Measurements from ENCODE around the gene YIPF2.
"Not testable (repeated sequence)": the region's sequence is repeated elsewhere in the genome, so short reads cannot be mapped to it uniquely, and the experiment has no call there.

YIPF2 gene

DNA sequence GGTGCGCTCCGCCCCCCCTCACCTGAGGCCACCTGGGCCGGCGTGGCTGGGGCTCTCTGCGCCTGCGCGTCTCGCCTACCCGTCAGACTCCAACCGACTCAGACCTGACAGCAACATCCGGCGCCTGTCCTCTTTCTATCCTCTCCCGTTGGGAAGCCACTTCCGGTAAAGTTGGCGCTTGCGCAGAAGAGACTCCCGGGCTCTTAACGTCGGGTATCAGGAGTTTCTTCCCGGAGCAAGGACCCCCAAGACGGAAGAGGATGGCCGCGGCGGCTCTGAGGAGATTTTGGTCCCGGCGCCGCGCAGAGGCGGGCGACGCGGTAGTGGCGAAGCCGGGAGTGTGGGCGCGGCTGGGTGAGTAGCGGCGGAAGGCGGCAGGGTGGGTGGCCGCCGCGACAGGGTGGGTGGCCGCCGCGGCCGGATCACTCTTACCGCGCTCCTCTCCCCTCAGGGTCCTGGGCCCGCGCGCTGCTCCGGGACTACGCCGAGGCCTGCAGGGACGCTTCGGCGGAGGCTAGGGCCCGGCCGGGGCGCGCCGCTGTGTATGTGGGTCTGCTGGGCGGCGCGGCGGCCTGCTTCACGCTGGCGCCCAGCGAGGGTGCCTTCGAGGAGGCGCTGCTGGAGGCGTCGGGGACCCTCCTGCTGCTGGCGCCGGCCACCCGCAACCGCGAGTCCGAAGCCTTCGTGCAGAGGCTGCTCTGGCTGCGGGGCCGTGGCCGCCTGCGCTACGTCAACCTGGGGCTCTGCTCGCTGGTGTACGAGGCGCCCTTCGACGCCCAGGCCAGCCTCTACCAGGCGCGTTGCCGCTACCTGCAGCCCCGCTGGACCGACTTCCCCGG, at the start of gene YIPF2, which contains the start of gene TIMM29:
YIPF2 (minus strand) TSS at position 77 of the 839 bp plus-strand sequence. CDS start 229 bp downstream, outside the sequence.
TIMM29 (plus strand) TSS at position 249 of the 839 bp plus-strand sequence; CDS start at position 261, 12 bp downstream.
- DNase-seq (ENCODE audit: low spot score): peak; percentile 97

DNA sequence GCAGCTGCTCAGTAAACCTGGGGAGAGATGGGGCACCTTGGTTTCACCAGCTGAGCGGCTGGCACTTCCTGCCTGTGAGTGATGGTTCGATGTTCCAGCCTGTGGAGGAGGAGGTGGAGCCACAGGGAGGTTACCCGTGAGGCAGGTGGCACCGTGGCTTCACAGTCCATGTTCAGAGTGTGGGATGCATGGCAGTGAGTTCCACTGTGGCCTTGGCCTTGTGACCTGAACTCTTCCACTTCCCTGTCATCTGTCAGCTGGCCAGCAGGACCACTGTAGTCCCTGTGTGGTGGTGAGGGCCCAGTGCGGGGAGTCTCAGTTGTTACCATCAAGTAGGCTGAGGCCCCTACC, 49.3 kb upstream of the YIPF2 start:
- no peak for DNase-seq (ENCODE audit: low spot score)

DNA sequence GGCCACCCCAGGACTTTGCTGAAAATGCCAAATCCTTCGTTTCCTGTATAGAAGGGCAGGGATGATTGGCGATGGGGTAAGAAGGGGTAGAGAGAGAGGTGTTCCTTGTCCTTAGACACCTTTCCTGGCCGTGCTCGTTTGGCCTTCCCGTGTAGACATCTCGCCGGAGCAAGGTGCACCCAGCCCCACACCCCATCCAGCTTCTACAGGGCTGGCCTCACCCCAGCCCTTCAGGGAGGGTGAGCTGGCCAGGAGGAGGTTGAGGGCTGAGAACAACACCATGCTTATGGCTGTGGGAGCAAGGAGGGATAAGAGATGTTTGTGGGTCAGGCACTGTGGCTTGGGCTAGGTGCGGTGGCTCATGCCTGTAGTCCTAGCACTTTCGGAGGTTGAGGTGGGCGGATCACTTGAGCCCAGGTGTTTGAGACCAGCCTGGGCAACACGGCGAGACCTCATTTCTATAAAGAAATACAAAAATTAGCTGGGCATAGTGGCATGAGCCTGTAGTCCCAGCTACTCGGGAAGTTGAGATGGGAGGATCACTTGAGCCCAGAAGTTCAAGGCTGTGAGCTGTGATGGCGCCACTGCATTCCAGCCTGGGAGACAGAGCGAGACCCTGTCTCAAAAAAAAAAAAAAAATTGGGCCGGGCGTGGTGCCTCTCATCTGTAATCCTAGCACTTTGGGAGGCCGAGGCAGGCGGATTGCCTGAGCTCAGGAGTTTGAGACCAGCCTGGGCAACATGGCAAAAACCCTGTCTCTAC, 47.9 kb upstream of the YIPF2 start:
- DNase-seq (ENCODE audit: low spot score): no peak

DNA sequence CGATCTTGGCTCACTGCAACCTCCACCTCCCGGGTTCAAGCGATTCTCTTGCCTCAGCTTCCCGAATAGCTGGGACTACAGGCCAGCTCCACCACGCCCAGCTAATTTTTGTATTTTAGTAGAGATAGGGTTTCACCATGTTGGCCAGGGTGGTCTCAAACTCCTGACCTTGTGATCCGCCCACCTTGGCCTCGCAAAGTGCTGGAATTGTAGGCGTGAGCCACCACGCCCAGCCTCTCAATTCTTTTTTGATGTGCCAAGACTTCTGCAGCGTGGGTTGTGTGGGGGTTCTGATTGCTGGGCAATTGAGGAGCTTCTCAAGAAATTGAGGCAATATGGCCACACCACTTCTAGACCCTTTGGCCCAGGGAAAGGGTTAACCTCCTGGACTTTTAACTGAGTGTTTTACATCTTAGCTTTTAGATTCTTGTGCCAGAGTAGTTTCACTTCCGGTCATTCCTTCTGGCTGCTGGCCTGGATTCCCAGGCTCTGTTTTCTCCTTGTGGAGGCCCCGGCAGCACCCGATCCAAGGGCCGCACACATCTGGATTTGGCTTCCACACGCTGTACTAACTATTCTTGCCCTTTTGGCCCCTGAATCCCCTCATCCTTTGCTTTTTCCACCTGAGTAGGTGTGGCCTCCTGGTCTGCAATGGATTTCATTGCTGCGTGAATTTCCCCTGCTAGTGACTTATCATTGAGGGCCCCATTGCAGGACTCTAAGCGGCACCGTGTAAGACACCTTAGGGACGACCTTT, 47.1 kb upstream of the YIPF2 start:
- DNase-seq (ENCODE audit: low spot score): no peak

DNA sequence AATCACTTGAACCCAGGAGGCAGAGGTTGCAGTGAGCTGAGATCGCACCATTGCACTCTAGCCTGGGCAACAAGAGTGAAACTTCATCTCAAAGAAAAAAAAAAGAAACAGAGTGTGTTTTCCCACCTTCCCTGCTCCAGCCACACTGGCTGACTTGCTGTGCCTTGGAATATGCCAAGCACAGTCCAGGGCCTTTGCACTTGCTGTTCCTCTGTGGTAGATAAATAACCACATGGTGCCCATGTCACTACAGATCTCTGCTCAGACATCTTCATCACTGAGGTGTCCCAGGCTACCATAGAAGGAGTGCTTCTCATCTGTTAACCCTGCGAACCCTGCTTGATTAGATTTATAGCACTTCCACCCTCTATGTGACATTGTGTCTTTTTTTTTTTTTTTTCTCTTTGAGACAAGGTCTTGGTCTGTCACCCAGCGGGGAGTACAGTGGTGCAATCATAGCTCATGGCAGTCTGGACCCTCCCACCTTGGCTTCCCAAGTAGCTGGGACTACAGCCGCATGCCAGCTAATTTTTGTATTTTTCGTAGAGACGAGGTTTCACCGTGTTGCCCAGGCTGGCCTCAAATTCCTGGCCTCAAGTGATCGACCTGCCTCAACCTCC, 42.8 kb upstream of the YIPF2 start:
- DNase-seq (ENCODE audit: low spot score): no peak

DNA sequence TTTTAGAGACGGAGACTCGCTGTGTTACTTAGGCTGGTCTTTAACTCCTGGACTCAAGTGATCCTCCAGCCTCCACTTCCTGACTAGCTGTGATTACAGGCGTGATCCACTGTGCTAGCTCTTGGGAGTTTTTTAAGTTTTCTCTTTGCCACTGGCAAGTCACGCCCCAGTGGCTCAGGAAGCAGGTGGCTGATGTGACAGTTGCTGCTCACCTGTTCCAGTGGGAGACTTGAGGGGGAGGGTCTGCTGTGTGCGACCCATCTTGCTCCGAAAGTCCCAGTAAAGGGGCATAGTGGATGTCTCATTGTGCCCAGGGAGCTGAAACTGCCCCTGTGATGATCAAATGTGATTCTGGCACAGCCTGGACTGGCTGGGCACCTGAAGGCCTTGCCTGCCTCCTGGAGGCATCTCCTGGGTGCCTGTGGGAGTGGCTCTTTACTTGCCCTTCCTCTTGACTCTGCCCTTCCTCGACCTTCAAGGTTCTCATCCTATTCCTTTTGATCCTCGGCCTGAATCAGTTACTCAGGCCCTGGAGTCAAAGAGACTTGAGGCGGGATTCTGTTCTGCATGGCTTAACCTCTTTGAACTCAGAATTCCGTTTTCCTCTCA, 40.2 kb upstream of the YIPF2 start:
- DNase-seq (ENCODE audit: low spot score): no peak

DNA sequence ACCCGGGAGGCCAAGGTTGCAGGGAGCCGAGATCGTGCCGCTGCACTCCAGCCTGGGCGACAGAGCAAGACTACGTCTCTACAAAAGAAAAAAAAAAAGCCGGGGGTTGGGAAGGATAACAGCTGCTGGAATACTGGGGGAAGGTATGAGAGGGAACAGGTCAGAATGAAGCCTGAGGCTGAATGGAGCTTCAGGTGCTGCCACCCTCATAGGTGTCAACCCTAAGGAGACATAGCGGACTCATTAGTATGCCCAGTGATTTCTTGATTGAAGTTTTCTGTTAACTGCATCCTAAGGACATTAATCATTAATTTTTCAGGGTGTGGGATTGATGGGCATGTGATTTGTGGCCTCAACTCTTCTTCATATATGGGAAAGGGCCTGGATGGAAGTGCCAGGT, 38.4 kb upstream of the YIPF2 start:
- DNase-seq (ENCODE audit: low spot score): no peak

DNA sequence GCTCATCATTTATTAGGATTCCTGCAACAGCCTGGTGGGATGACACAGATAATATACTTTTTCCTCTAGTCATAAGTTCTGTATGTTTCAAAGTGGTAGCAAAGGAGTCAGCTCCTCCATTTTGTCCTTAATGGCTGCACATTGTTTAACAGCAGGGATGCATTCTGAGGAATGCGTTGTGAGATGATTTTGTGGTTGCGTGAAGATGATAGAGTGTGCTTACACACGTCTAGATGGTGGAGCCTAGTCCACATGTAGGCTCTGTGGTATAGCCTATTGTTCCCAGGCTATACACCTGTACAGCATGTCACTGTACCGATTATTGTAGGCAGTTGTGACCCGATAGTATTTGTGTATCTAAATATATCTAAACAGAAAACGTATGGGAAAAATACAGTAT, 37.0 kb upstream of the YIPF2 start:
- DNase-seq (ENCODE audit: low spot score): no peak

DNA sequence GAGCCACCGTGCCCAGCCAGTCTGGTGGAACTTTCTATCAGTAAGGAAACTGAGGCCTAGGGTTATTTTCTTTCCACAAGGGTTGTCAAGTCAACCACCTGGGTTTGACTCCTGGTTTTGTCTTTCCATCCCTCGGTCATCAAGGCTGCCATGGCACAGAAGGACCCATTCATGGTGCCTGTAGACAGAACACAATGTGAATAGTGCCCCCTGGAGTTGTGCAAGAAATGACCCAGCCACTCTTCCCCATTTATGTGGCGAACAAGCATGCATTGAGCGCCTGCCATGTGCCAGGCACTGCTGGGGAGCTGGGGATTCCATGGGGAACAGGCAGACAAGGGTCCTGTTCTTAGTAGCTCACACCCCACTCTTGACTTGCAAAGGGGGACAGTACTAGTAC, 36.5 kb upstream of the YIPF2 start:
- DNase-seq (ENCODE audit: low spot score): no peak

DNA sequence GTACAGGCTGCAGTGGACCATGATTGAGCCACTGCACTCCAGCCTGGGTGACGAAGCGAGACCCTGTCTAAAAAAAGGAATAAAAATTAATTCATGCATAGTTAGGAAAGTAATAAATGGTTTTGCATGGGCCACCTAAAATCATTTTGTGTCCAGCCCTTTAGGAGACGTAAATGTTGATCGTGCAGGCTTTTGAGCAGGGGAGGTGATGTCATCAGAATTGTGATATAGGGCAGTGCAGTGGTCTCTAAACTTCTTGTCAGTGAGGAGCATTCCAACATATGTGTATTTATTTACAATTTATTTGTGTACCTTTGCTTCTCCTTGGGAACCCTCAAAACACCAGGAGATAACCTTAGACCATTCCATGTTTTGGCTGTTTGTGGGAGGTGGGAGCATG, 35.4 kb upstream of the YIPF2 start:
- no peak for DNase-seq (ENCODE audit: low spot score)

DNA sequence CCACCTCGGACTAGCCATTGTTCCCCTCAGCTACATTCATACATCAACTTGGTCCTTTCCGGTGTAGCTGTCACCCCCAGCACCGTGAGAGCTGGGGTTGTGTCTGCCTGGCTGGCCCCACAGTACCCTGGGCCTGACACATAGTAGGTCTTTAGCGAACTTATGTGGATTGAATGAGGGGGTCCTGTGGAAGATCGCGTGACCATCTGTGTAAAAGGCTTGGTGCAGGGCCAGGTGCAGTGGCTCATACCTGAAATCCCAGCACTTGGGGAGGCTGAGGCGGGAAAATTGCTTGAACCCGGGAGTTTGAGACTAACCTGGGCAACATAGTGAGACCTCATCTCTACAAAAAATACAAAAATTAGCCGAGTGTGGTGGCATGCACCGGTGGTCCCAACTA, 34.4 kb upstream of the YIPF2 start:
- DNase-seq (ENCODE audit: low spot score): no peak

DNA sequence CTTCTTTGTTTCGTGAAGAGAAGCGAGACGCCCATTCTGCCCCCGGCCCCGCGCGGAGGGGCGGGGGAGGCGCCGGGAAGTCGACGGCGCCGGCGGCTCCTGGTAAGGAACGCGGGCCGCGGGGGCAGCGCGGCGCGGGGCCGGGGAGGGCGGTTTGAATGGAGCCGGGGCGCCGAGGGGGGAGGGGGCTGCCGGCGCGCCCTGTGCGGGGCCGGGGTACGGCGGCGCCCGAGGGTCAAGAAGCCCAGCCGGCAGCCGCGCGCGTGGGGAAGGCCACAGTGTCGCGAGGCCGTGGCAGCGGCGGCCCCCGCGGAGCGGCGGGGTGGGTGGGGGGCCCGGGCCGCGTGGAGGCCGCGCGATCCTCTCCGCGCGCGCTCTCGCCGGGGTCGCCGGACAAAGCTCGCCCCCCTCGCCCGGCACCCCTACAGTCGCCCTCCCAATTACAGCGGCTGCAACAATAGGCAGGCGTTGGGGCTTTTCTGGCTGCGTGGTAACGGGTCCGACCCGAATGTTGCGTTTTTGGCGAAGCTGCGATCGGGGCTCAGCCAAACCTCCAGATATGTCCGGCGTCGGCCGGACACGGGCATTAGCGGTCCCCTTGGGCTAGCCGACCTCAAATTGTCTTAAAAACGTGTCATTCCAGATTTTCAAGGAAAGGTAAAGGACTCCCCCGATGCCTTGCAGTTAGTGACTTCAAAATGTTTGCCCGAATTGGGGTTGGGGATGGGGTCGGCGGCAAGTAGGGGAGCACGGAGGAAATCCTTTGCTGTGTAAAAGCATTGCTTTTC, 32.8 kb upstream of the YIPF2 start:
- DNase-seq (ENCODE audit: low spot score): no peak

DNA sequence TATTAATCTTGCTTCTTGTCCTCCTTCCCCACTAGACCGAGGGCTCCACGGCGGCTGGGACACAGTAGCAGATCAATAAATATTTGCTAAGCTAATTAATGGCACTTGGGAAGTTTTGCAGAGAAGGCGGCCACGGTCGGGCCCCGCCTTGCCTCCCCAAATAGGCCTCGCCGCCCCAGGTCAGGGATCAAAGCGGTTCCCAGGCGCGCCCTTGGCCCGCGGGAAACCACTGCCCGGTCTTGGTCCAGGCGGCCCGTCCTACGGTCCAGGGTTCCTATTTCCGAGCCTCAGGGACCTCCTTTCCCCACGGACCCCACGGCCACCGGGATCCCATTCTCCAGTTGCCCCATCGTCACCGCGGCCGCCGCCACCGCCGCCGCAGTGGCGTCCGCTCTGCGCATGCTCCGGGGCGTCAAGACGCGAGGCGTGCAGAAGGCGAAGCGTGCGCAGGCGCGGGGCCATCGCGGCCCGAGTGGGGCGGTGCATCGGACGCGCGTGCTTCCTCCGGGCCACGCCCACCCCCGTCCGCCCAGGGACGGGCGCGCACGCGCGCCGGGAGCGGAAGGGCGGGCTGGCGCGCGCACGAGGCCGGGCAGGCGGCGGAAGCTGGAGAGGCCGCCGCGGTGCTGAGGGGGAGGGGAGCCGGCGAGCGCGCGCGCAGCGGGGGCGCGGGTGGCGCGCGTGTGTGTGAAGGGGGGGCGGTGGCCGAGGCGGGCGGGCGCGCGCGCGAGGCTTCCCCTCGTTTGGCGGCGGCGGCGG, 32.1 kb upstream of the YIPF2 start, which contains the start of gene SMARCA4:
SMARCA4 (plus strand) TSS at position 717 of the 759 bp plus-strand sequence. CDS start 23,122 bp downstream, outside the sequence.
- peak; percentile 99 for DNase-seq (ENCODE audit: low spot score)

DNA sequence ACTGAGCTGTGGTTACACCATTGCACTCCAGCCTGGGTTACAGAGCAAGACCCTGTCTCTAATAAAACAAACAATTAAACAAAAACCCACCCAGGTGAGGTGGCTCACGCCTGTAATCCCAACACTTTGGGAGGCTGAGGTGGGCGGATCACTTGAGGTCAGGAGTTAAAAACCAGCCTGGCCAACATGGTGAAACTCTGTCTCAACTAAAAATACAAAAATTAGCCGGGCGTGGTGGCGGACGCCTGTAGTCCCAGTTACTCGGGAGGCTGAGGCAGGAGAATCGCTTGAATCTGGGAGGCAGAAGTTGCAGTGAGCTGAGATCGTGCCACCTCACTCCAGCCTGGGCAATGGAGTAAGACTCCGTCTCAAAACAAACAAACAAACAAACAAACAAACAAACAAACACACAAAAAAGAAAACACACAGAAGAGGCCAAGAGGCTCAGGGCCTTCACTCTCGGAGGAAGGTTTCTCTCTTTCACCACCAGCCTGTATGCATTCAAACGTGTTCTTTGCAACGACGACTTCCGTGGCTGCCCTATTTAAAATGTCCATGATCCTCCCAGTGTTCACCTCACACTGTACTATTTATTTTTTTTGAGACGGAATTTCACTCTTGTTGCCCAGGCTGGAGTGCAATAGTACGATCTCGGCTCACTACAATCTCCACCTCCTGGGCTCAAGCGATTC, 31.0 kb upstream of the YIPF2 start:
- not testable (repeated sequence) for DNase-seq (ENCODE audit: low spot score)

DNA sequence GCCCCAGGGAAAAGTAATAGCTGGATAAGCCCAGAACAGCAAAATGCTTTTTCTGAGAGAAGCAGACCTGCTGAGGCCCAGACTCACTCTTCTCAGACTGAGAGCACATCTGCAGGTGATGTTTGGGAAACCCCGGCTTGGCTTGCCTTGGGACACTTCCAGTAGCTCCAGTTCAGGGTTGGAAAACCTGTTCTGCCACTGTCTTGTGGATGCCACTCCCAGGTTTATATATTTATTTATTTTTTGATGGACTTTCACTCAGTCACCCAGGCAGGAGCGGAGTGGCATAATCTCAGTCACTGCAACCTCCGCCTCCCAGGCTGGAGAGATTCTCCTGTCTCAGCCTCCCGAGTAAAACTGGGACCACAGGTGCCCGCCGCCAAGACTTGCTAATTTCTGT, 24.4 kb upstream of the YIPF2 start:
- DNase-seq (ENCODE audit: low spot score): no peak

DNA sequence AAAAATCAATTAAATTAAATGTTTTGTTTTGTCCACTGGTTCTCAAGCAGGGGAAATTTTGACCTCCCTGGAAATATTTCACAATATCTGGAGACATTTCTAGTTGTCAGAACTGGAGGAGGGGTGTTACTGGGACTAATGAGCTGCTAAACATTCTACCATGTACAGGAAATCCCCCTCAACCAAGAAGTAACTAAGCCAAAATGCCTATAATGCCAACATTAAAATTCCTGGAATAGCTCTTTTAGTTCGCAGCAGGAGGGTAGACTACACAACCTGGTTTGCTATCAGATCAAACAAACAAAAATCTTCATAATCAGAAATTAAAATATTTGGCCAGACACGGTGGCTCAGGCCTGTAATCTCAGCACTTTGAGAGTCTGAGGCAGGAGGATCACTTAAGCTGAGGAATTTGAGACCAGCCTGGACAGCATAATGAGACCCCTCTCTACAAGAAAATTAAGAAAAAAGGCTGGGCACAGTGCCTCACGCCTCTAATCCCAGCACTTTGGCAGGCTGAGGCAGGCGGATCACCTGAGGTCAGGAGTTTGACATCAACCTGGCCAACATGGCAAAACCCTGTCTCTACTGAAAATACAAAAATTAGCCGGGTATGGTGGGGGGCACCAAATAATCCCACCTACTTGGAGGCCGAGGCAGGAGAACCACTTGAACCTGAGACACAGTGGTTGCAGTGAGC, 18.7 kb upstream of the YIPF2 start:
- no peak for DNase-seq (ENCODE audit: low spot score)

DNA sequence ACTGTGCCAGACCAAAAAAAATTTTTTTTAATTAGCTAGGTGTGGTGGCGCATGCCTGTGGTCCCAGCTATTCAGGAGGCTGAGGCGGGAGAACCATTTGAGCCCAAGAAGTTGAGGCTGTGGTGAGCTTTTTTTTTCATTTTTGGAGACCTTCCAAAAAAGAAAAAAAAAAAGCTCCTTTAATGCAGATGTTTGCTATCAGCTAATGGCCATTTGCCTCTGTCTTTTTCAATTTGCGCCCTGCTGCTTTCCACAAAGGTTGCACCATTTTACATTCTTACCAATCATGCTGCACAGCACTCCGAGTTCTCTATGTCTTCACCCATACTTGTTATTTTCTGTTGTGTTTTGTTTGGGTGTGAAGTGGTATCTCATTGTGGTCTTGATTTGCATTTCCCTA, 16.8 kb upstream of the YIPF2 start:
- DNase-seq (ENCODE audit: low spot score): no peak

DNA sequence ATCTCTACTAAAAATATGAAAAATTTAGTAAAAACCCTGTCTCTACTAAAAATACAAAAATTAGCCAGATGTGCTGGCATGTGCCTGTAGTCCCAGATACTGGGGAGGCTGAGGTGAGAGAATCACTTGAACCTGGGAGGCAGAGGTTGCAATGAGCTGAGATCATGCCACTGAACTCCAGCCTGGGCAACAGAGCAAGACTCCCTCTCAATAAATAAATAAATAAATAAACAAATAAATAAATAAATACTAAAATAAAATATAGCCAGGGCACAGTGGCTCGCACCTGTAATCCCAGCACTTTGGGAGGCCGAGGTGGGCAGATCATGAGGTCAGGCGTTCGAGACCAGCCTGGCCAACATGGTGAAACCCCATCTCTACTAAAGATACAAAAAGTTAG, 15.0 kb upstream of the YIPF2 start:
- not testable (repeated sequence) for DNase-seq (ENCODE audit: low spot score)

DNA sequence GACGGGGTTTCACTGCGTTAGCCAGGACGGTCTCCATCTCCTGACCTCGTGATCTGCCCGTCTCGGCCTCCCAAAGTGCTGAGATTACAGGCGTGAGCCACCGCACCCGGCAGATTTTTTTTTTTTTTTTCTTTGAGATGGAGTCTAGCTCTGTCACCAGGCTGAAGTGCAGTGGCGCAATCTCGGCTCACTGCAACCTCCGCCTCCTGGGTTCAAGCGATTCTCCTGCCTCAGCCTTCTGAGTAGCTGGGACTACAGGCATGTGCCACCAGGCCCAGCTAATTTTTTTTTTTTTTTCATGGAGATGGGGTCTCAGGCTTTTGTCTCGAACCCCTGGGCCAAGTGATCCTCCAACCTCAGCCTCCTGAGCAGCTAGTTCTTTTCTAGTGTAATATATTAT, 13.2 kb upstream of the YIPF2 start:
- DNase-seq (ENCODE audit: low spot score): not testable (repeated sequence)
